H9 (cell line): ENCODE results near the gene FBXW4. TPM values are rescaled to one million over a fixed set of nuclear protein-coding genes. Genes with fewer than 3 reads are reported as not detected.

Experiments used
- DNase-seq: peaks from one replicate; pipeline ENCODE4 v3.0.0-alpha.2; 2017
- H2AFZ ChIP-seq: one replicate; pipeline ENCODE4 v1.6.1; 2013; ENCODE audit warnings: mild to moderate bottlenecking, low read length, control low read depth, moderate library complexity
- H2AK5ac ChIP-seq: 2 replicates; pipeline ENCODE4 v1.6.1; 2013; ENCODE audit warnings: low read length, control low read depth, mixed read lengths; ENCODE audit not compliant: insufficient read length
- H2BK120ac ChIP-seq: one replicate; pipeline ENCODE4 v1.6.1; 2013; ENCODE audit warnings: low read depth, mild to moderate bottlenecking, low read length, control low read depth, inconsistent platforms; ENCODE audit not compliant: poor library complexity, severe bottlenecking
- H2BK12ac ChIP-seq: 2 replicates; pipeline ENCODE4 v1.6.1; 2013; ENCODE audit warnings: low read length, control low read depth, mixed read lengths, low read depth; ENCODE audit not compliant: insufficient read length
- H2BK15ac ChIP-seq: 2 replicates; pipeline ENCODE4 v1.6.1; 2013; ENCODE audit warnings: low read depth, low read length, control low read depth
- H2BK20ac ChIP-seq: one replicate; pipeline ENCODE4 v1.6.1; 2013; ENCODE audit warnings: low read depth, mild to moderate bottlenecking, low read length, control low read depth, inconsistent platforms; ENCODE audit not compliant: poor library complexity, severe bottlenecking
- H2BK5ac ChIP-seq: 2 replicates; pipeline ENCODE4 v1.6.1; 2013; ENCODE audit warnings: low read length, control low read depth, mixed read lengths; ENCODE audit not compliant: insufficient read length
- H3K14ac ChIP-seq: 2 replicates; pipeline ENCODE4 v1.6.1; 2013; ENCODE audit warnings: low read length, control low read depth; ENCODE audit not compliant: insufficient read depth
- H3K18ac ChIP-seq: 2 replicates; pipeline ENCODE4 v1.6.1; 2013; ENCODE audit warnings: low read depth, mild to moderate bottlenecking, mixed read lengths, low read length, control low read depth; ENCODE audit not compliant: insufficient read length
- H3K23ac ChIP-seq: 2 replicates; pipeline ENCODE4 v1.6.1; 2013; ENCODE audit warnings: low read length, control low read depth, mixed read lengths, low read depth; ENCODE audit not compliant: insufficient read length
- H3K23me2 ChIP-seq: 2 replicates; pipeline ENCODE4 v1.6.1; 2013; ENCODE audit warnings: low read depth, mild to moderate bottlenecking, mixed read lengths, low read length, control low read depth; ENCODE audit not compliant: insufficient read length, poor library complexity, severe bottlenecking
- H3K27ac ChIP-seq: 2 replicates; pipeline ENCODE4 v1.5.1; 2013; ENCODE audit warnings: low read length, control low read depth, mixed read lengths, low read depth; ENCODE audit not compliant: insufficient read length
- H3K27me3 ChIP-seq: 2 replicates; pipeline ENCODE4 v1.6.1; 2013; ENCODE audit warnings: low read length, control low read depth, inconsistent platforms; ENCODE audit not compliant: insufficient read depth
- H3K4ac ChIP-seq: 2 replicates; pipeline ENCODE4 v1.6.1; 2013; ENCODE audit warnings: low read depth, mild to moderate bottlenecking, control low read depth, inconsistent platforms, low read length, moderate library complexity
- H3K4me1 ChIP-seq: 2 replicates; pipeline ENCODE4 v1.6.1; 2013; ENCODE audit warnings: low read length, control low read depth, inconsistent platforms; ENCODE audit not compliant: insufficient read depth
- H3K4me2 ChIP-seq: 2 replicates; pipeline ENCODE4 v1.6.1; 2013; ENCODE audit warnings: low read length, control low read depth, mixed read lengths; ENCODE audit not compliant: insufficient read length, insufficient read depth
- H3K56ac ChIP-seq: 2 replicates; pipeline ENCODE4 v1.6.1; 2013; ENCODE audit warnings: low read depth, mild to moderate bottlenecking, mixed read lengths, low read length, control low read depth; ENCODE audit not compliant: insufficient read length
- H3K79me1 ChIP-seq: 2 replicates; pipeline ENCODE4 v1.6.1; 2013; ENCODE audit warnings: low read depth, mild to moderate bottlenecking, moderate library complexity, low read length, control low read depth, inconsistent platforms; ENCODE audit not compliant: insufficient read depth, poor library complexity, severe bottlenecking
- H3K79me2 ChIP-seq: 2 replicates; pipeline ENCODE4 v1.6.1; 2013; ENCODE audit warnings: low read length, control low read depth, inconsistent platforms; ENCODE audit not compliant: insufficient read depth
- H3K9ac ChIP-seq: 2 replicates; pipeline ENCODE4 v1.6.1; 2013; ENCODE audit warnings: low read length, control low read depth, mixed read lengths; ENCODE audit not compliant: insufficient read length; ENCODE audit errors: extremely low read depth
- H3K9me3 ChIP-seq: one replicate; pipeline ENCODE4 v1.6.1; 2013; ENCODE audit warnings: low read depth, low read length, inconsistent platforms; ENCODE audit not compliant: control insufficient read depth
- H3T11ph ChIP-seq: one replicate; pipeline ENCODE4 v1.6.1; 2013; ENCODE audit warnings: mild to moderate bottlenecking, low read length, control low read depth, inconsistent platforms
- H4K20me1 ChIP-seq: one replicate; pipeline ENCODE4 v1.6.1; 2013; ENCODE audit not compliant: control insufficient read depth, insufficient read length, insufficient read depth
- H4K5ac ChIP-seq: 2 replicates; pipeline ENCODE4 v1.6.1; 2013; ENCODE audit warnings: low read depth, mild to moderate bottlenecking, mixed read lengths, low read length, control low read depth; ENCODE audit not compliant: insufficient read length
- H4K8ac ChIP-seq: replicated peaks from 2 replicates; pipeline ENCODE4 v1.6.1; 2013; ENCODE audit warnings: low read length, control low read depth, mixed read lengths, low read depth; ENCODE audit not compliant: insufficient read length
- H4K91ac ChIP-seq: 2 replicates; pipeline ENCODE4 v1.6.1; 2013; ENCODE audit warnings: low read depth, mild to moderate bottlenecking, moderate library complexity, mixed read lengths, low read length, control low read depth; ENCODE audit not compliant: insufficient read length
- H3K27ac Mint-ChIP-seq, 3 experiments: 2 replicates in 2 of 3; 3 replicates in 1 of 3; pipeline ENCODE4 v1.8.0; 2020 to 2021; ENCODE audit warnings: mixed read lengths in 3 of 3, mild to moderate bottlenecking in 1 of 3, moderate library complexity in 1 of 3
- H3K27me3 Mint-ChIP-seq: 2 replicates; pipeline ENCODE4 v1.8.0; 2021; ENCODE audit warnings: low read depth, mild to moderate bottlenecking, moderate library complexity, mixed read lengths
- H3K36me3 Mint-ChIP-seq, 3 experiments: 2 replicates in 2 of 3; 3 replicates in 1 of 3; pipeline ENCODE4 v1.8.0; 2020 to 2021; ENCODE audit warnings: low read depth in 3 of 3, mixed read lengths in 3 of 3; ENCODE audit not compliant: insufficient read depth in 1 of 3
- H3K4me1 Mint-ChIP-seq, 2 experiments: 2 replicates each; pipeline ENCODE4 v1.8.0; 2020; ENCODE audit warnings: mixed read lengths in 2 of 2
- H3K4me3 Mint-ChIP-seq, 2 experiments: 2 replicates in 1 of 2; 3 replicates in 1 of 2; pipeline ENCODE4 v1.8.0; 2020 to 2021; ENCODE audit warnings: mild to moderate bottlenecking in 2 of 2, mixed read lengths in 2 of 2, moderate library complexity in 1 of 2
- H3K9me3 Mint-ChIP-seq, 2 experiments: 2 replicates in 1 of 2; 3 replicates in 1 of 2; pipeline ENCODE4 v1.8.0; 2020; ENCODE audit warnings: mild to moderate bottlenecking in 2 of 2, mixed read lengths in 2 of 2, moderate library complexity in 1 of 2
- CTCF ChIP-seq: fragments of 200-600 bp; sonication (generic); conservative IDR thresholded peaks from 3 replicates; pipeline ENCODE4 v1.8.0; 2021; ENCODE audit warnings: antibody characterized with exemption, mild to moderate bottlenecking
- WGBS: extraction: QIAGEN DNeasy Blood & Tissue Kit; methylation state at CpG from one replicate; pipeline ENCODE4 v1.1.7; 2013; ENCODE audit warnings: missing lambda C conversion rate, low lambda C conversion rate, mixed read lengths; ENCODE audit not compliant: insufficient read length; ENCODE audit errors: extremely low coverage; 5-methylcytosine and 5-hydroxymethylcytosine counted together
- total RNA-seq: library from RNA; stranded (reverse); gene quantifications from 2 replicates; pipeline ENCODE4 v1.2.1, GENCODE V29; 2021

Gene FBXW4
- total RNA-seq, 1 experiment from 2014 or later, result 41.6 TPM

- DNase-seq, result peak; percentile 79
- TF ChIP-seq CTCF, result peak; percentile 98
- H2AK5ac ChIP-seq, result no peak overlapping the region
- no peak overlapping the region for H2BK15ac ChIP-seq
- H2BK120ac ChIP-seq, result no peak overlapping the region
- H2BK5ac ChIP-seq, result no peak overlapping the region
- no peak overlapping the region for H3K4ac ChIP-seq
- H3K4me2 ChIP-seq, result peak overlapping the region; percentile 82
- H3K4me1 ChIP-seq, result no peaks in the 10 kb centered on the region
- no peaks in the 10 kb centered on the region for H3K9me3 ChIP-seq
- H3K79me2 ChIP-seq, result no peaks in the 10 kb centered on the region
- no peak overlapping the region for H3K9ac ChIP-seq
- no peak overlapping the region for H3K14ac ChIP-seq
- WGBS, result no CpG with 5 or more reads among the region's 56 CpGs
- no peak overlapping the region for H4K5ac ChIP-seq
- no peak overlapping the region for H3K23ac ChIP-seq
- Mint-ChIP-seq H3K27ac (no peak overlapping the region), H3K27me3 (peaks cover 85% of the 10 kb centered on the region), H3K36me3 (no peaks in the 10 kb centered on the region; a peak in 1 of 7 replicates), H3K4me1 (peaks cover 33 to 40% of the 10 kb centered on the region in 2 experiments), H3K4me3 (peak overlapping the region; percentile 68 to 83), H3K9me3 (no peaks in the 10 kb centered on the region; a peak in 2 of 5 replicates)
- no peak overlapping the region for H3T11ph ChIP-seq
- no peaks in the 10 kb centered on the region for H3K79me1 ChIP-seq
- no peak overlapping the region for H2BK12ac ChIP-seq
- no peak overlapping the region for H4K91ac ChIP-seq
- peaks cover 14% of the 10 kb centered on the region; the same call in 1 of the 2 replicates for H3K27me3 ChIP-seq
- H4K20me1 ChIP-seq, result no peaks in the 10 kb centered on the region
- H2AFZ ChIP-seq, result no peak overlapping the region
- H3K18ac ChIP-seq, result no peak overlapping the region
- no peak overlapping the region for H2BK20ac ChIP-seq
- no peak overlapping the region for H3K27ac ChIP-seq
- peaks cover 16% of the 10 kb centered on the region for H3K23me2 ChIP-seq
- H4K8ac ChIP-seq, result no peak overlapping the region
- H3K56ac ChIP-seq, result no peak overlapping the region
Measured at GRCh38 chr10:101569622-101570427, 125.1 kb downstream of the FBXW4 start.
